Hepatocyte (in vitro differentiated cells): Measurements from ENCODE around the gene UNC45B.

Experiments
- CTCF ChIP-seq: fragments of 200-600 bp; sonication (generic); IDR thresholded peaks from 2 replicates; pipeline ENCODE4 v1.5.1; 2016; ENCODE audit warnings: antibody characterized with exemption, mild to moderate bottlenecking; ENCODE audit not compliant: poor library complexity
- EZH2 ChIP-seq: fragments of 200-600 bp; sonication (generic); IDR thresholded peaks from 2 replicates; pipeline ENCODE4 v1.6.1; 2016; ENCODE audit warnings: antibody characterized with exemption, mild to moderate bottlenecking, borderline replicate concordance
- EZH2phosphoT487 ChIP-seq: fragments of 200-600 bp; sonication (generic); IDR thresholded peaks from one replicate; pipeline ENCODE4 v1.6.1; 2018; ENCODE audit warnings: antibody characterized with exemption, mild to moderate bottlenecking, low read depth, moderate library complexity; ENCODE audit not compliant: unreplicated experiment, severe bottlenecking

GRCh38 chr17:35227546-35227945 lies 79.9 kb downstream of the UNC45B start:
- TF ChIP-seq CTCF = no peak
- no peak for TF ChIP-seq EZH2
- no peak for TF ChIP-seq EZH2phosphoT487
